Thyroid gland (tissue), 4 donors: ENCODE data around the gene FAXC.
"Not testable (repeated sequence)": the region's sequence is repeated elsewhere in the genome, so short reads cannot be mapped to it uniquely, and the experiment has no call there.

ENCODE experiments used
- POLR2A ChIP-seq, 2 donors: fragments of 450-650 bp; IDR thresholded peaks; one replicate each; pipeline ENCODE4 v1.6.1; 2017; ENCODE audit warnings: antibody characterized with exemption in 2 of 2, mild to moderate bottlenecking in 2 of 2, moderate library complexity in 1 of 2
- TF ChIP-seq, protein P1 (sequence below), 6 experiments: fragments of 200-600 bp in 3 of 6; fragments of 450-650 bp in 3 of 6; sonication (generic) in 3 of 6; IDR thresholded peaks; one replicate each; pipeline ENCODE4 v1.5.1; 2016 to 2019; ENCODE audit warnings: antibody characterized with exemption in 6 of 6, mild to moderate bottlenecking in 2 of 6, inconsistent platforms in 1 of 6, moderate library complexity in 1 of 6

DNA sequence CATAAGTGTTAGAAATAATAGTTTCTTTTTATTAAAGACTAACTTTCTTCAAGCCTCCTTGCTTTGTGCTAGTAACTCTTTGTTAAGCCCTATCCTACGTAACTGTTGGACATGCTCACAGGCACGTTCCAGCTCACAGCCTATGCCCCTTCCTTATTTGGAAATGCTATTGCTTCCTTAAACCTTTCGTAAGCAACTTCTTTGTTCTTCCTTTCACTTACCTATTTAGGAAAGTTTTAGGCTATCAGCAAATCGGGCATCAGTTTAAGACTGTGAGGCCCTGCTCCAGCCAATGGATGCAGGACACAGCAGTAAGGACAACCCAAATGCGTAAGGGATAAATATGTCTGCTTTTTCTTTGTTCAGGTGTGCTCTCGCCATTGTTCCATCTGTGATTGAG lies 14.2 kb downstream of the FAXC start:
- TF ChIP-seq POLR2A (IDR thresholded peaks at IDR 0.05) = not testable (repeated sequence)
- TF ChIP-seq, protein P1, sequence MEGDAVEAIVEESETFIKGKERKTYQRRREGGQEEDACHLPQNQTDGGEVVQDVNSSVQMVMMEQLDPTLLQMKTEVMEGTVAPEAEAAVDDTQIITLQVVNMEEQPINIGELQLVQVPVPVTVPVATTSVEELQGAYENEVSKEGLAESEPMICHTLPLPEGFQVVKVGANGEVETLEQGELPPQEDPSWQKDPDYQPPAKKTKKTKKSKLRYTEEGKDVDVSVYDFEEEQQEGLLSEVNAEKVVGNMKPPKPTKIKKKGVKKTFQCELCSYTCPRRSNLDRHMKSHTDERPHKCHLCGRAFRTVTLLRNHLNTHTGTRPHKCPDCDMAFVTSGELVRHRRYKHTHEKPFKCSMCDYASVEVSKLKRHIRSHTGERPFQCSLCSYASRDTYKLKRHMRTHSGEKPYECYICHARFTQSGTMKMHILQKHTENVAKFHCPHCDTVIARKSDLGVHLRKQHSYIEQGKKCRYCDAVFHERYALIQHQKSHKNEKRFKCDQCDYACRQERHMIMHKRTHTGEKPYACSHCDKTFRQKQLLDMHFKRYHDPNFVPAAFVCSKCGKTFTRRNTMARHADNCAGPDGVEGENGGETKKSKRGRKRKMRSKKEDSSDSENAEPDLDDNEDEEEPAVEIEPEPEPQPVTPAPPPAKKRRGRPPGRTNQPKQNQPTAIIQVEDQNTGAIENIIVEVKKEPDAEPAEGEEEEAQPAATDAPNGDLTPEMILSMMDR (IDR thresholded peaks at IDR 0.05) = not testable (repeated sequence)
